Measurements from ENCODE around the gene STPG3. TPM values are rescaled to one million over a fixed set of nuclear protein-coding genes. Genes with fewer than 3 reads are reported as not detected.

The STPG3 gene
- total and polyA plus RNA-seq, 9 of the 15 experiments (the other 6 are each of a cell fraction or from before 2014, with no cell fraction given): not detected

DNA sequence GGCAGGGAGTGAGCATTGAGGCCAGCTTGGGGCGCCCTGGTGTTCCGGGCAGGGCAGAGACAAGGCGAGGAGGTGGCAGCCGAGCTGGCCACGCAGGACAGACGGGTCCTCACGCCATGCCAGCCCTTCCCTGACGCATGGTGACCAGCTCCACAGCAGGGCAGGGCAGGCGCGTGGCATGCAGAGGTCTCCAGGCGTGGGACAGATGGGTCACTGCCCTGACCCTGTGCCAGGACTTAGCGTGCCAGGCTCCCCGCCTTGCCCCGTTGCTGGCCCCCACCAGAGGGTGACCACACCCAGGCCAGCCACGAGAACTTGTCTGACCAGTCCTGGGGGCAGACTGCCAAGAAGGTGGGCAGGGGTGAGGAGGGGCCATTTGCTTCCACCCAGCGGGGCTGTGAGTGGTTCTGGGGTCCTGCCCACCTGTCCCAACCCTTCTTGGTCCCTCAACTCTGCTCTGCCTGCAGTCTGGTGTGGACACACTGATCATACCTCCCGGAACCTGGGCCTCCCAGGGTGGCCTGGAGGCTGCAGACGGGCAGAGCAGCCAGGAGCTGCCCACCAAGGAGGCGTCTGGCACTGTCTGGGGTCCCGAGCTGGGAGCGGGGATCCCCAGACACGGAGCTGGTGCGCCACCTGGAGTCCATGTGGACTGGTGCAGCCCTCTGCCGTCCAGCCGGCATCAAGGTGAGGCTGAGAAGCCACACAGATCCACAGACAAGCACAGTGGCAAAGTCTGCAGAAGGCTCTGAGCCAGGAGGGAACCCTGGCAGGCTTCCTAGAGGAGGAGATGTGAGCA is 23.8 kb upstream of the STPG3 start, which contains the start of gene RNF224 (continued):
- TF ChIP-seq, protein P1, sequence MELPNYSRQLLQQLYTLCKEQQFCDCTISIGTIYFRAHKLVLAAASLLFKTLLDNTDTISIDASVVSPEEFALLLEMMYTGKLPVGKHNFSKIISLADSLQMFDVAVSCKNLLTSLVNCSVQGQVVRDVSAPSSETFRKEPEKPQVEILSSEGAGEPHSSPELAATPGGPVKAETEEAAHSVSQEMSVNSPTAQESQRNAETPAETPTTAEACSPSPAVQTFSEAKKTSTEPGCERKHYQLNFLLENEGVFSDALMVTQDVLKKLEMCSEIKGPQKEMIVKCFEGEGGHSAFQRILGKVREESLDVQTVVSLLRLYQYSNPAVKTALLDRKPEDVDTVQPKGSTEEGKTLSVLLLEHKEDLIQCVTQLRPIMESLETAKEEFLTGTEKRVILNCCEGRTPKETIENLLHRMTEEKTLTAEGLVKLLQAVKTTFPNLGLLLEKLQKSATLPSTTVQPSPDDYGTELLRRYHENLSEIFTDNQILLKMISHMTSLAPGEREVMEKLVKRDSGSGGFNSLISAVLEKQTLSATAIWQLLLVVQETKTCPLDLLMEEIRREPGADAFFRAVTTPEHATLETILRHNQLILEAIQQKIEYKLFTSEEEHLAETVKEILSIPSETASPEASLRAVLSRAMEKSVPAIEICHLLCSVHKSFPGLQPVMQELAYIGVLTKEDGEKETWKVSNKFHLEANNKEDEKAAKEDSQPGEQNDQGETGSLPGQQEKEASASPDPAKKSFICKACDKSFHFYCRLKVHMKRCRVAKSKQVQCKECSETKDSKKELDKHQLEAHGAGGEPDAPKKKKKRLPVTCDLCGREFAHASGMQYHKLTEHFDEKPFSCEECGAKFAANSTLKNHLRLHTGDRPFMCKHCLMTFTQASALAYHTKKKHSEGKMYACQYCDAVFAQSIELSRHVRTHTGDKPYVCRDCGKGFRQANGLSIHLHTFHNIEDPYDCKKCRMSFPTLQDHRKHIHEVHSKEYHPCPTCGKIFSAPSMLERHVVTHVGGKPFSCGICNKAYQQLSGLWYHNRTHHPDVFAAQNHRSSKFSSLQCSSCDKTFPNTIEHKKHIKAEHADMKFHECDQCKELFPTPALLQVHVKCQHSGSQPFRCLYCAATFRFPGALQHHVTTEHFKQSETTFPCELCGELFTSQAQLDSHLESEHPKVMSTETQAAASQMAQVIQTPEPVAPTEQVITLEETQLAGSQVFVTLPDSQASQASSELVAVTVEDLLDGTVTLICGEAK (IDR thresholded peaks at IDR 0.05): no peak
- TF ChIP-seq, protein P1 (CRISPR knock-in tag; IDR thresholded peaks at IDR 0.05): no peak
- TF ChIP-seq, protein P2, sequence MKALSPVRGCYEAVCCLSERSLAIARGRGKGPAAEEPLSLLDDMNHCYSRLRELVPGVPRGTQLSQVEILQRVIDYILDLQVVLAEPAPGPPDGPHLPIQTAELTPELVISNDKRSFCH (CRISPR knock-in tag; IDR thresholded peaks at IDR 0.05): no peak
- TF ChIP-seq, protein P2 (tag; IDR thresholded peaks at IDR 0.05): 0 out of 2 replicates have a peak, but pooled peaks have one; percentile 14
- TF ChIP-seq L3MBTL2 (IDR thresholded peaks at IDR 0.05): peak; percentile 26; the same call in 1 of the 2 replicates
- TF ChIP-seq HIVEP1 (CRISPR knock-in tag; IDR thresholded peaks at IDR 0.05): no peak
- TF ChIP-seq, protein P3, sequence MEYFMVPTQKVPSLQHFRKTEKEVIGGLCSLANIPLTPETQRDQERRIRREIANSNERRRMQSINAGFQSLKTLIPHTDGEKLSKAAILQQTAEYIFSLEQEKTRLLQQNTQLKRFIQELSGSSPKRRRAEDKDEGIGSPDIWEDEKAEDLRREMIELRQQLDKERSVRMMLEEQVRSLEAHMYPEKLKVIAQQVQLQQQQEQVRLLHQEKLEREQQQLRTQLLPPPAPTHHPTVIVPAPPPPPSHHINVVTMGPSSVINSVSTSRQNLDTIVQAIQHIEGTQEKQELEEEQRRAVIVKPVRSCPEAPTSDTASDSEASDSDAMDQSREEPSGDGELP (CRISPR knock-in tag; IDR thresholded peaks at IDR 0.05; ENCODE audit: borderline replicate concordance): peak; percentile 75
- 0 out of 4 replicates have a peak, but pooled peaks of 1 of the 2 experiments have one; percentile 28 for TF ChIP-seq RCOR1 (IDR thresholded peaks at IDR 0.05; ENCODE audit: borderline replicate concordance in 1 of 2, low read depth in 2 of 2, low read length in 2 of 2)
- TF ChIP-seq SIN3A (IDR thresholded peaks at IDR 0.05; ENCODE audit: borderline replicate concordance in 2 of 2, control insufficient read depth in 1 of 2, low read depth in 2 of 2, low read length in 2 of 2): no peak
- TF ChIP-seq, protein P4, sequence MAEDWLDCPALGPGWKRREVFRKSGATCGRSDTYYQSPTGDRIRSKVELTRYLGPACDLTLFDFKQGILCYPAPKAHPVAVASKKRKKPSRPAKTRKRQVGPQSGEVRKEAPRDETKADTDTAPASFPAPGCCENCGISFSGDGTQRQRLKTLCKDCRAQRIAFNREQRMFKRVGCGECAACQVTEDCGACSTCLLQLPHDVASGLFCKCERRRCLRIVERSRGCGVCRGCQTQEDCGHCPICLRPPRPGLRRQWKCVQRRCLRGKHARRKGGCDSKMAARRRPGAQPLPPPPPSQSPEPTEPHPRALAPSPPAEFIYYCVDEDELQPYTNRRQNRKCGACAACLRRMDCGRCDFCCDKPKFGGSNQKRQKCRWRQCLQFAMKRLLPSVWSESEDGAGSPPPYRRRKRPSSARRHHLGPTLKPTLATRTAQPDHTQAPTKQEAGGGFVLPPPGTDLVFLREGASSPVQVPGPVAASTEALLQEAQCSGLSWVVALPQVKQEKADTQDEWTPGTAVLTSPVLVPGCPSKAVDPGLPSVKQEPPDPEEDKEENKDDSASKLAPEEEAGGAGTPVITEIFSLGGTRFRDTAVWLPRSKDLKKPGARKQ (CRISPR knock-in tag; IDR thresholded peaks at IDR 0.05): no peak
- TF ChIP-seq, protein P5, sequence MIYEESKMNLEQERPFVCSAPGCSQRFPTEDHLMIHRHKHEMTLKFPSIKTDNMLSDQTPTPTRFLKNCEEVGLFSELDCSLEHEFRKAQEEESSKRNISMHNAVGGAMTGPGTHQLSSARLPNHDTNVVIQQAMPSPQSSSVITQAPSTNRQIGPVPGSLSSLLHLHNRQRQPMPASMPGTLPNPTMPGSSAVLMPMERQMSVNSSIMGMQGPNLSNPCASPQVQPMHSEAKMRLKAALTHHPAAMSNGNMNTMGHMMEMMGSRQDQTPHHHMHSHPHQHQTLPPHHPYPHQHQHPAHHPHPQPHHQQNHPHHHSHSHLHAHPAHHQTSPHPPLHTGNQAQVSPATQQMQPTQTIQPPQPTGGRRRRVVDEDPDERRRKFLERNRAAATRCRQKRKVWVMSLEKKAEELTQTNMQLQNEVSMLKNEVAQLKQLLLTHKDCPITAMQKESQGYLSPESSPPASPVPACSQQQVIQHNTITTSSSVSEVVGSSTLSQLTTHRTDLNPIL (CRISPR knock-in tag; IDR thresholded peaks at IDR 0.05): no peak
